Activated CD4-positive, CD25-positive, alpha-beta regulatory T cell treated with anti-CD3 and anti-CD28 coated beads, Interleukin-2, amount 50 U/mL, for 16 hours (primary cell): ENCODE data around the gene NDUFV2.
"Not testable (repeated sequence)": the region's sequence is repeated elsewhere in the genome, so short reads cannot be mapped to it uniquely, and the experiment has no call there.

Source experiments
- DNase-seq: peaks from one replicate; pipeline ENCODE4 v3.0.0-alpha.2; 2020; ENCODE audit warnings: low read depth, low spot score

The NDUFV2 gene

GRCh38 chr18:9090578-9090977 is 11.9 kb upstream of the NDUFV2 start:
- no peak for DNase-seq

GRCh38 chr18:9091066-9091476 is 11.4 kb upstream of the NDUFV2 start:
- no peak for DNase-seq

GRCh38 chr18:9092665-9093064 is 9.8 kb upstream of the NDUFV2 start:
- no peak for DNase-seq

GRCh38 chr18:9093109-9093508 is 9.4 kb upstream of the NDUFV2 start:
- not testable (repeated sequence) for DNase-seq

- no peak for DNase-seq
Observed at GRCh38 chr18:9094307-9095226, 7.9 kb upstream of the NDUFV2 start.

GRCh38 chr18:9095297-9096006 is 7.0 kb upstream of the NDUFV2 start:
- DNase-seq, result peak; percentile 34

GRCh38 chr18:9096007-9096371 is 6.5 kb upstream of the NDUFV2 start:
- no peak for DNase-seq

- no peak for DNase-seq
Observed at GRCh38 chr18:9096685-9097084, 5.8 kb upstream of the NDUFV2 start.

GRCh38 chr18:9097349-9097748 is 5.2 kb upstream of the NDUFV2 start:
- no peak for DNase-seq

- DNase-seq, result no peak
Observed at GRCh38 chr18:9100796-9101195, 1.7 kb upstream of the NDUFV2 start.

- no peak for DNase-seq
Observed at GRCh38 chr18:9101730-9102507, 580 bp upstream of the NDUFV2 start.

- no peak for DNase-seq
Observed at GRCh38 chr18:9103376-9103873, 926 bp downstream of the NDUFV2 start.

- no peak for DNase-seq
Observed at GRCh38 chr18:9104244-9104901, 1.9 kb downstream of the NDUFV2 start.

GRCh38 chr18:9105420-9105819 is 2.9 kb downstream of the NDUFV2 start:
- no peak for DNase-seq

- no peak for DNase-seq
Observed at GRCh38 chr18:9106094-9106493, 3.6 kb downstream of the NDUFV2 start.

GRCh38 chr18:9106800-9107584 is 4.5 kb downstream of the NDUFV2 start:
- DNase-seq, result no peak

GRCh38 chr18:9108911-9109310 is 6.4 kb downstream of the NDUFV2 start:
- DNase-seq, result no peak

GRCh38 chr18:9109523-9109922 is 7.0 kb downstream of the NDUFV2 start:
- no peak for DNase-seq

GRCh38 chr18:9113468-9114149 is 11.1 kb downstream of the NDUFV2 start:
- no peak for DNase-seq

GRCh38 chr18:9115984-9116383 is 13.5 kb downstream of the NDUFV2 start:
- DNase-seq, result no peak
